HG03342 (cell line): Measurements from ENCODE around the gene POLR1G.
"Not testable (repeated sequence)": the region's sequence is repeated elsewhere in the genome, so short reads cannot be mapped to it uniquely, and the experiment has no call there.

Source experiments
- ATAC-seq: cut with Tn5 transposase; IDR thresholded peaks from one replicate; pipeline ENCODE4 v1.9.1; 2021; ENCODE audit warnings: mild to moderate bottlenecking, moderate library complexity; ENCODE audit not compliant: unreplicated experiment

The POLR1G gene

DNA sequence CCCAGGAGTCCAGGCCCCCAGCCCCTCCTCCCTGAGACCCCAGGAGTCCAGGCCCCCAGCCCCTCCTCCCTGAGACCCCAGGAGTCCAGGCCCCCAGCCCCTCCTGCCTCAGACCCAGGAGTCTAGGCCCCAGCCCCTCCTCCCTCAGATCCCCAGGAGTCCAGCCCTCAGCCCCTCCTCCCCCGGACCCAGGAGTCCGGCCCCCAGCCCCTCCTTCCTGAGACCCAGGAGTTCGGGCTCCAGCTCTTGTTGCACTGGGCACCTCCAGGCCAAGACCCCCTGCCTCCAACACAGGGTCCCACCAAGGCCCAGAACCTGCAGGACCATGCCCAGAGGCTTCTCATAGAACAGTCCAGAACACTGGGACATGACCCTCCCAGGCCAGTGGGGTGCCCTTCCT, 13.5 kb downstream of the POLR1G start:
- no peak for ATAC-seq

GRCh38 chr19:45420356-45420755, 13.9 kb downstream of the POLR1G start:
- no peak for ATAC-seq

DNA sequence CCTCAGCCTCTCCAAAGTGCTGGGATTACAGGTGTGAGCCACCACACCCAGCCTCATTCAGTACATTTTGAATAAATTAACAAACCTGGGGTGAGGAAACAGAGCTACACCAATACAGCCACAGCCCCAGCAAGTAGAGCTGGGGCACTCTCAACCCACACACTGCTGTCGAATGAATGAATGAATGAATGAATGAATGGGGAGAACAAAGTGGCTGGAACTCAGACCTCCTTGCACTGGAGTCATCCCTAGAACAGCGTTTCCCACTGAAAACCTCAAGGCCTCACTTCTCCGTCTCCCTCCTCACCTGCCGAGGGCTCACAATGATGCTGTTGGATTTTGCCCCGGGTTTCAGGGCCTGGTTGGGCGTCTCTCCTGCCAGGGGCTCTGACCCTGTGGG, 14.4 kb downstream of the POLR1G start:
- ATAC-seq, result no peak

DNA sequence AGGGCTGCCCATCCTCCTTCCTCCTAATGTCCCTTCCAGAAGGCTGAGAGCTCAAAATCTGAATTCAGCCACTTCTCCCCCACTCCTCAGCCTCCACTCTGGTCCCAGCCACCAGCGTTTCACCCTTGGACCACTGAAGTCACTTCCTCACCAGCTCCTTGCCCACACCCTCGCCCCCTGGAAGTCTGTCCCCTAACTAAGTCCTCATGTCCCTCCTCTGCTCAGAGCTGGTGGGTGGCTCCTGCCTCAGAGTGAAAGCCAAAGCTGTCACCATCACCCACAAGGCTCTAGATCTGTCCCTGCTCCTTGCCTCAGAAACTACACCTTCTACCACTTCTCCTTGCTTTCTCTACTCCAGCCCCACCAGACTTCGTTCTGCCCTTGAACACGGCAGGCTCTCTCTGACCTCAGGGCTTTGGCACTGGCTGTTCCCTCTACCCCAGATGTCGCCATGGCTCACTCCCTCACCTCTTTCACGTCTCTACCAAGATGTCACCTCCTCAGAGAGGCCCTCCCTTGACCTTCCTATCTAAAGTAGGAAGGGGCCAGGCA, 15.6 kb downstream of the POLR1G start:
- ATAC-seq, result no peak

GRCh38 chr19:45423033-45423588, 16.7 kb downstream of the POLR1G start:
- no peak for ATAC-seq

DNA sequence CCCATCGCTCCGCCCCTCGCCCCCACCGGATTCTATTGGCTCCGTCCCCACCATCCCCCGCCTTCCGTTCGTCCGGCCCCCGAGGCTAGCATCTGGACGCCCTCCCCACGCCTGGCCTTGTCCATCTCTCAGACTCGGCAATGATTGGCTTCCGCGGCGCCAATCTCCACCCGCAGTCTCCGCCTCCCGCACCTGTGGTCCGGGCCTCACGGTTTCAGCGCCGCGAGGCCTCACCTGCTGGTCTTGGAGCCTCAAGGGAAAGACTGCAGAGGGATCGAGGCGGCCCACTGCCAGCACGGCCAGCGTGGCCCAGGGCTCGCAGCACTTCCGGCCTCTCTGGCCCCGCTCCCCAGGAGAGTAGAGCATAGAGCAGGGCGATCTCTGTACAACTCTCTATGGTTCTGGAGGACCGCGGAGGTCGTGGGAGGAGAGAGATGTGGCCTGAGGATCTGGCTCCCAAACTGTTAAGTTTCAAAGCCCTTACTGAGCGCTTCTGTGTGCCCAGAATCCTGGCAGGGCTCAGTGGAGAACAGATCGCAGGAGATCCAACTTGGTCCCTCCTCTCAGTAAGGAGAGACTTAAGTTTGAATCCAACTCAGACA, 17.2 kb downstream of the POLR1G start, which contains the start of gene ERCC1:
Gene ERCC1 (minus strand): TSS at position 329 of the 602 bp plus-strand sequence. CDS start 543 bp downstream, outside the sequence.
- ATAC-seq, result peak; percentile 53

DNA sequence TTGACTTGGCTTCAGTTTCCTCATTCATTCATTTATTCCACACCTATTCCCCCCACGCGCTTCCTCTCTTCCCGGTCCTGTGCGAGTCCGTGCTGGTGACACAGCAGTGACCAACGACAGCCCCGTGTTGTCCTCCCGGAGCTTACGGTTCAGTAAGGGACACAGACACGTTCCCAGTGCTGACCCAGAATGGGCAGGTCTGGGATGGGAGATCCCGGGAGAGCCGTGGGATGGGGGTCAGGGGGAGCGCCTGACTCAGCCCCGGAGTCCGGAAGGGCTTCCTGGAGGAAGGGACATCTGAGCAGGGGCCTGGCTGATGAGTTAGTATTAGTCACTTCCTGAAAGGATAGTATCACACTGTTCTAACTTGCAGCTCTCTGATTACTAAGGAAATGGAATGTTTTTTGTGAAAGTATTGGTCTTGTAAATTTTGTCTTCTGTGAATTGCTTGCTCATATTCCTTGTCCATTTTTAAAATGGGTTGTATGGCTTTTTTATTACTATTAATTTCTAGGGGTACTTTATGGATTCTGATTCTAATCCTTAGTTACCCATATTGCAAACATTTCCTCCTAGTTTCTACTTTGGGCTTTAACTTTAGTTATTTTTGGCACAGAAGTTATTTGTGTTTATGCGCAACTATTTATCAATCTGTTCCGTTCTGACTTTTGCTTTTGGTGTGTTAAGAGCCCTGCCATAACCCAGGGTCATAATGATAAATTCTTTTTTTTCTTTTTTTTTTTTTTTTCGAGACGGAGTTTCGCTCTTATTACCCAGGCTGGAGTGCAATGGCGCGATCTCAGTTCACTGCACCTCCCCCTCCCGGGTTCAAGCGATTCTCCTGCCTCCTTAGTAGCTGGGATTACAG, 18.0 kb downstream of the POLR1G start:
- no peak for ATAC-seq

DNA sequence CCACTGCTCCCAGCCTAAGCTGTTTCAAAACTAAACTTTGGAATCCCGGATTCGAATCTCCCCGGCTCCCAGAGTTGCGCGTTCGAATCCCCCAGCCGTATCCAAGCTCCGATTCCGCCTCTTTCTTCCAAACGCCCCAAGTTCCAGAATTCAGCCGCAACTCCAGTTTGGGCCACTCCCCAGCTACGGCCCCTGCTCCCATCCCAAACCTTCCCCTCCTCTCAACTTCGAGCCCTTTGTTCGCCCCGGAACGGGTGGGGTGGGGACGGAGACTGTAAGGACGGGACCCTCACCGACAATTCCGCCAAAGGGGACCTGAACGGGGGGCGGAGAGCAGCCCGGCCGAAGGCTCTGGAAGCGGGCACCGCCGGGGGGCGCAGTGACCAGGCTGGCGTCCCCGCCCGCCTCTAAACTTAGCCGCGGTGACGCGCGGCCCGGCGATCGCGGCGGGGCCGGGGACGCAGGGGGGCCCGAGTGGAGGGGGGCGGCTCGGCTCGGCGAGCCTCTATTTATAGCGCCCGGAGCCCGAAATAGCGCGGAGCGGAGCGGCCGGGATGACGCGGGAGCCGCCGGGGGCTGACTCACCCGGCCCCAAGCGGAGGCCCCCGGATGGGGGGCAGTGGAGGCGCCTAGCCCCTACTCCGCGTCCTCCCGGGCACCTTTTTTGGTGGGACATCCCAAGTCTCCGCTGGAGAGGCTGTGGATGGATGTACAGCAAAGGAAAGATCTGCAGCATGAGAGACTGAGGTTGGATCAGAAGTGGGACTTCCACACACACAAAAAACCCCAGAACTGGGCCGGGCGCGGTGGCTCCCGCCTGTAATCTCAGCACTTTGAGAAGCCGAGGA, 22.2 kb downstream of the POLR1G start:
- no peak for ATAC-seq

- not testable (repeated sequence) for ATAC-seq
Observed at GRCh38 chr19:45429896-45430295, 23.5 kb downstream of the POLR1G start.

- ATAC-seq, result not testable (repeated sequence)
Observed at GRCh38 chr19:45431008-45431407, 24.6 kb downstream of the POLR1G start.

DNA sequence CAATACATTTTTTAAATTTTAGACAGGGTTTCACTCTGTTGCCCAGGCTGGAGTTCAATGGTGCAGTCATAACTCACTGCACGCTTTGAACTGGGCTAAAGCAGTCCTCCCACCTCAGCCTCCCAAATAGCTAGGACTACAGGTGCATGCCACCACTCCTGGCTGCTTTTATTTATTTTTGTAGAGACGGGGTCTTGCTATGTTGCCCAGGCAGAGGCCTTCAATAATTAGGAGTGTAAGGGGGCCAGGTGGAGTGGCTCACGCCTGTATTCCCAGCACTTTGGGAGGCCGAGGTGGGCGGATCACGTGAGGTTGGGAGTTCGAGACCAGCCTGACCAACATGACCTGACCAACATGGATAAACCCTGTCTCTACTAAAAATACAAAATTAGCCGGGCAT, 26.1 kb downstream of the POLR1G start:
- ATAC-seq, result not testable (repeated sequence)

- no peak for ATAC-seq
Observed at GRCh38 chr19:45437328-45437727, 30.9 kb downstream of the POLR1G start.

- no peak for ATAC-seq
Observed at GRCh38 chr19:45439190-45439568, 32.7 kb downstream of the POLR1G start.

- peak; percentile 49 for ATAC-seq
Observed at GRCh38 chr19:45439569-45440258, 33.3 kb downstream of the POLR1G start.

DNA sequence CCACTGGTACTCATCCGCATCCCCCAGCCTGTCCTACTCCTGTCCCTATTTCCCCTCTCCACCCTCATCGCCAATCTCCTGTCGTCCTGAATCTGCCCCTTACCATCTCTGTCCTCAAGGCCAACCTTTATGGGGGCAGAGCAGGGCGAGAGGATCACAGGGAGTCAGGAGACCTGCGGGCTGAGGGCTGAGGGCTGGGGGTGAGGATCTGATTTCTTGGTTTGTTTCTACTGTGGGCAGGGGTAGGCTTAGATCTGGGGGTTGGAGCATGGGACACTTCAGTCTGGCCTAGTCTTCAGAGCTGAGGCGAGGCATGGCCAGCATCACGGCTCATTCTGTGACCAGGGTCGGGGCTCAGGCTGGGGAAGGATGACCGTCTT, 33.8 kb downstream of the POLR1G start:
- no peak for ATAC-seq

- no peak for ATAC-seq
Observed at GRCh38 chr19:45440873-45441654, 34.6 kb downstream of the POLR1G start.

DNA sequence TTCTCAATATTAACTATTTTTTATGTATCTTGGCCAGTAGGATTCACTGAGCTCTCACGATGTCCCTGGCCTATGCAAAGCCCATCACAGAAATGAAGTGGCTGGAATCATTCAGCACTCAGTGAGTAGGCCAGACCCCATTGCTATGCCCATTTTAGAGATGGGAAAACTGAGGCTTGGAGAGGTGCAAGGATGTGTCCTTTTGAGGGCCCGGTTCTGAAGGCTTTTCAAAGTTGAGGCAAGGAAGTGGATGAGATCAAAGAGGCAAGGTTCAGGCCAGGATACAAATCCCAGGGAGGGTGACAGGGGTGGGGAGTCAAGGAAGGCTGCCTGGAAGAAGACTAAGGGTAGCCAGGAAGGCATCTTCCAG, 35.9 kb downstream of the POLR1G start:
- no peak for ATAC-seq

DNA sequence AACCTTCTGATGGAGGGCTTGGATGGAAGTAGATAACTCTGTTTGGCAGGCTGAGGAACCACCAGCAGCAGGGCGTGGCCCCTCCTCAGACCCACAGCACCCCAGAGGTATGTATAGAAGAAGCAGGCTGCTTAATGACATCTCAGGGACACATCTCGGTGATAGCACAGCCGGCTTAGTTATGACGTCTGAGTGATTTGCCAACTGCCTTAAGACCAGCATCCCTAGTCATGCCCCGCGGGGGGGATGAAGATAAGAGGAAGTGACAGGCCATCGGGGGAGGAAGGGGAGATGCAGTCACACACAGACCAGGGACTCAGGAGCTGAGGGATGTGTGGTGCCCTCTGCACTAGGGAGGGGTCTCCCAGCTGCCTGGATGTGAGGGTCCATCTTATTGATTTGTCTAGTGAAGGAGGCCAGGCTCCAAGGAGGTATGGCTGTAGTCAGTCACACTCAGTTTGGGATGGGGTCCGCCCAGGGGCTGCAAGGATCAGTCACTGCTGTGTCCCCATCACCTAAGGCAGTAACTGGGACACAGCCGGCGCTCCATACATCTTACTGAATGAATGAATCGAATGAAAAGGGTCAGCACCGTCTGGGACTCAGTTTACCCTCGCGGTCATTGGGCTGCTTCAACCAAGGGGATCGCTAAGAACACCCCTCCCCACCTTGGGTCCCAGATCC, 36.5 kb downstream of the POLR1G start:
- ATAC-seq, result no peak
